Loucy (cell line): ENCODE data around the gene KIAA1328.

Source experiments
- H2AFZ ChIP-seq: fragments of 200-600 bp; sonication (generic); 2 replicates; pipeline ENCODE4 v1.6.0; 2016; ENCODE audit warnings: antibody characterized with exemption, mild to moderate bottlenecking, low read length, moderate library complexity
- H3F3A ChIP-seq: fragments of 200-600 bp; 2 replicates; pipeline ENCODE4 v1.6.0; 2016; ENCODE audit warnings: antibody characterized with exemption, low read depth, mild to moderate bottlenecking
- H3K27me3 ChIP-seq: fragments of 200-600 bp; sonication (generic); 2 replicates; pipeline ENCODE4 v1.6.1; 2014; ENCODE audit warnings: low read length, mild to moderate bottlenecking; ENCODE audit not compliant: insufficient read depth, poor library complexity, severe bottlenecking
- H3K36me3 ChIP-seq: fragments of 200-600 bp; sonication (generic); 2 replicates; pipeline ENCODE4 v1.6.1; 2016; ENCODE audit warnings: low read length; ENCODE audit not compliant: insufficient read depth
- H3K4me1 ChIP-seq: fragments of 200-600 bp; sonication (generic); 2 replicates; pipeline ENCODE4 v1.5.1; 2014; ENCODE audit warnings: low read length, mild to moderate bottlenecking; ENCODE audit not compliant: insufficient read depth, poor library complexity, severe bottlenecking
- H3K4me2 ChIP-seq: fragments of 200-600 bp; sonication (generic); 2 replicates; pipeline ENCODE4 v1.6.0; 2014; ENCODE audit warnings: antibody characterized with exemption, low read length, low read depth, mild to moderate bottlenecking; ENCODE audit not compliant: poor library complexity, severe bottlenecking
- H3K4me3 ChIP-seq: fragments of 200-600 bp; sonication (generic); 2 replicates; pipeline ENCODE4 v1.5.1; 2014; ENCODE audit warnings: low read length, mild to moderate bottlenecking, mixed read lengths; ENCODE audit not compliant: poor library complexity, severe bottlenecking
- H3K79me2 ChIP-seq: fragments of 200-600 bp; sonication (generic); 2 replicates; pipeline ENCODE4 v1.6.1; 2014; ENCODE audit warnings: low read length; ENCODE audit not compliant: insufficient read depth
- H3K9ac ChIP-seq: fragments of 200-600 bp; sonication (generic); 2 replicates; pipeline ENCODE4 v1.6.0; 2014; ENCODE audit warnings: mild to moderate bottlenecking, low read depth, low read length, moderate library complexity; ENCODE audit not compliant: poor library complexity, severe bottlenecking
- H3K9me2 ChIP-seq: fragments of 200-600 bp; sonication (generic); replicated peaks from 2 replicates; pipeline ENCODE4 v1.6.1; 2016; ENCODE audit warnings: low read depth, low read length, mixed read lengths
- H3K9me3 ChIP-seq: fragments of 200-600 bp; sonication (generic); 2 replicates; pipeline ENCODE4 v1.6.1; 2014; ENCODE audit warnings: mild to moderate bottlenecking, antibody characterized with exemption, low read length, low read depth; ENCODE audit not compliant: insufficient read depth
- H4K20me1 ChIP-seq: fragments of 200-600 bp; sonication (generic); 2 replicates; pipeline ENCODE4 v1.6.0; 2014; ENCODE audit warnings: antibody characterized with exemption, low read length, mild to moderate bottlenecking; ENCODE audit not compliant: insufficient read depth, poor library complexity, severe bottlenecking
- EZH2phosphoT487 ChIP-seq: fragments of 200-600 bp; IDR thresholded peaks from 2 replicates; pipeline ENCODE4 v1.6.1; 2018; ENCODE audit warnings: antibody characterized with exemption, mild to moderate bottlenecking, moderate library complexity, borderline replicate concordance
- TF ChIP-seq, protein P1 (sequence below): fragments of 200-600 bp; sonication (generic); conservative IDR thresholded peaks from 2 replicates; pipeline ENCODE4 v1.5.1; 2014; ENCODE audit warnings: mild to moderate bottlenecking, antibody characterized with exemption, low read length

The KIAA1328 gene

DNA sequence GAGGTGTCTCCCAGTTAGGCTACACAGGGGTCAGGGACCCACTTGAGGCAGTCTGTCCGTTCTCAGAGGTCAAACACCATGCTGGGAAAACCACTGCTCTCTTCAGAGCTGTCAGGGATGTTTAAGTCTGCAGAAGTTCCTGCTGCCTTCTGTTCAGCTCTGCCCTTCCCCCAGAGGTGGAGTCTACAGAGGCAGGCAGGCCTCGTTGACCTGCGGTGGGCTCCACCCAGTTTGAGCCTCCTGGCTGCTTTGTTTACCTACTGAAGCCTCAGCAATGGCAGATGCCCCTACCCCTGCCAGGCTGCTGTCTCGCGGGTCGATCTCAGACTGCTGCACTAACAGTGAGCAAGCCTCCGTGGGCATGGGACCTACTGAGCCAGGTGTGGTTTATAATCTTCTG, 390.3 kb downstream of the KIAA1328 start:
- H3K4me1 ChIP-seq, result no peaks in the 10 kb centered on the region
- H3K27me3 ChIP-seq, result no peaks in the 10 kb centered on the region
- no peaks in the 10 kb centered on the region for H3K36me3 ChIP-seq
- H3K9me2 ChIP-seq, result no peaks in the 10 kb centered on the region
- H2AFZ ChIP-seq, result no peak overlapping the region
- H3K4me3 ChIP-seq, result no peak overlapping the region
- no peak for TF ChIP-seq EZH2phosphoT487
- TF ChIP-seq, protein P1, sequence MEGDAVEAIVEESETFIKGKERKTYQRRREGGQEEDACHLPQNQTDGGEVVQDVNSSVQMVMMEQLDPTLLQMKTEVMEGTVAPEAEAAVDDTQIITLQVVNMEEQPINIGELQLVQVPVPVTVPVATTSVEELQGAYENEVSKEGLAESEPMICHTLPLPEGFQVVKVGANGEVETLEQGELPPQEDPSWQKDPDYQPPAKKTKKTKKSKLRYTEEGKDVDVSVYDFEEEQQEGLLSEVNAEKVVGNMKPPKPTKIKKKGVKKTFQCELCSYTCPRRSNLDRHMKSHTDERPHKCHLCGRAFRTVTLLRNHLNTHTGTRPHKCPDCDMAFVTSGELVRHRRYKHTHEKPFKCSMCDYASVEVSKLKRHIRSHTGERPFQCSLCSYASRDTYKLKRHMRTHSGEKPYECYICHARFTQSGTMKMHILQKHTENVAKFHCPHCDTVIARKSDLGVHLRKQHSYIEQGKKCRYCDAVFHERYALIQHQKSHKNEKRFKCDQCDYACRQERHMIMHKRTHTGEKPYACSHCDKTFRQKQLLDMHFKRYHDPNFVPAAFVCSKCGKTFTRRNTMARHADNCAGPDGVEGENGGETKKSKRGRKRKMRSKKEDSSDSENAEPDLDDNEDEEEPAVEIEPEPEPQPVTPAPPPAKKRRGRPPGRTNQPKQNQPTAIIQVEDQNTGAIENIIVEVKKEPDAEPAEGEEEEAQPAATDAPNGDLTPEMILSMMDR, result no peak
- no peaks in the 10 kb centered on the region for H3F3A ChIP-seq
- H3K9ac ChIP-seq, result no peak overlapping the region
- H3K9me3 ChIP-seq, result no peaks in the 10 kb centered on the region
- H4K20me1 ChIP-seq, result no peaks in the 10 kb centered on the region
- H3K4me2 ChIP-seq, result no peak overlapping the region
- H3K79me2 ChIP-seq, result no peaks in the 10 kb centered on the region

DNA sequence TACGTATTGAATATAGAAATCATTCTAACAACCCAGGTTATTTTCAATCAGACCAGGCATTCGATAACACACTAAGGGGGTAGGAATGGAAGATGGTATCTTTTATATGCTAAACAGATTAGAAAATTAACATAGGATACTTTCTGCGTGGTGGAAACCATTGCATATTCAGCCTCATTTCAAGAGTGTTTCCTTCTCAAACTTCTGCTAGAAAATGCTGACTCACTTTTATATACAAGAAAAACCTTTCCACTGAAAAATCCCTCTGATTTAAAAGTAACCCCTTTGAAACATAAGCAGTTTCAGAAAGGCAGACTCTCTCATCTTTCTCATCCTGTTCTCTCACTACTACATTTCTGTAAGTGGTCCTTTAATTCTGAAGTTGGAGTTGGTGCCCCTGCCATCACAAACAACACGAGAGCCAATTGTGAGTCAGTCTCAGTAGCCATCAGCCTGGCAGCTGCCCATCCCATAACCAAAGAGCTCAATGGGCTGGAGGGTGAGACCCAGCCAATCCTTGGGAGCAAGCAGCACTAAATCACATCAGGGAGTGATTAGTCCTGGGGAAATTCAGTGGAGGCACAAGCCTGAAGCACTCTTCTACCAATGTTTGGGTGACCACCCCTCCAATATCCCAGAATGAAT, 393.5 kb downstream of the KIAA1328 start:
- Histone ChIP-seq H3K4me3 (no peak overlapping the region), H4K20me1 (no peaks in the 10 kb centered on the region)

DNA sequence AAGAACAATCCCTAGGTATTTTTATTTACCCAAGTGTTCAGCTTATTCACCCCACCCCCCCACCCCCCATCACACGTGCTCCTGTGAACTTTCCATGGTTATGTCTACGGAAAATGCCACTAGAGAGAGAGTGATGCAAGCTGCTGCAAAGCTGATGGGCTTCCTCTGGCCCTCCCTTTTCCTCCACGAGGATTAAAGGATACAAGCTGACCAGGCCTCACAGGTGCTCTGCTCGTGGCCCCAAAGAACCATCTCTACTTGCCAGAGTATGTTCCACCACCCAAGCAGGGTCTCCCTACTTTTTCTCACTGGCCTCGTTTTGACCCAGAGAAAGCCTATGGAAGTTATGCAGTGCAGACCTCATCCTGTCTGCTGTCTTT, 394.1 kb downstream of the KIAA1328 start:
- Histone ChIP-seq H3K4me1 (no peaks in the 10 kb centered on the region), H3K9me3 (no peaks in the 10 kb centered on the region), H2AFZ (no peak overlapping the region), H3K4me2 (no peak overlapping the region), H3K27me3 (no peaks in the 10 kb centered on the region), H3K4me3 (no peak overlapping the region), H3F3A (no peaks in the 10 kb centered on the region), H3K36me3 (no peaks in the 10 kb centered on the region), H3K9me2 (no peaks in the 10 kb centered on the region), H3K9ac (no peak overlapping the region), H3K79me2 (no peaks in the 10 kb centered on the region), H4K20me1 (no peaks in the 10 kb centered on the region)
- no peak for TF ChIP-seq EZH2phosphoT487

More for the DNA sequence above, 393.5 kb downstream of the KIAA1328 start:
- Histone ChIP-seq H3K4me2 (no peak overlapping the region), H3K36me3 (no peaks in the 10 kb centered on the region), H3K27me3 (no peaks in the 10 kb centered on the region), H3K9ac (no peak overlapping the region), H3F3A (no peaks in the 10 kb centered on the region), H3K4me1 (no peaks in the 10 kb centered on the region), H2AFZ (no peak overlapping the region), H3K9me2 (no peaks in the 10 kb centered on the region), H3K9me3 (no peaks in the 10 kb centered on the region), H3K79me2 (no peaks in the 10 kb centered on the region)
- TF ChIP-seq, protein P1, result no peak
- no peak for TF ChIP-seq EZH2phosphoT487

DNA sequence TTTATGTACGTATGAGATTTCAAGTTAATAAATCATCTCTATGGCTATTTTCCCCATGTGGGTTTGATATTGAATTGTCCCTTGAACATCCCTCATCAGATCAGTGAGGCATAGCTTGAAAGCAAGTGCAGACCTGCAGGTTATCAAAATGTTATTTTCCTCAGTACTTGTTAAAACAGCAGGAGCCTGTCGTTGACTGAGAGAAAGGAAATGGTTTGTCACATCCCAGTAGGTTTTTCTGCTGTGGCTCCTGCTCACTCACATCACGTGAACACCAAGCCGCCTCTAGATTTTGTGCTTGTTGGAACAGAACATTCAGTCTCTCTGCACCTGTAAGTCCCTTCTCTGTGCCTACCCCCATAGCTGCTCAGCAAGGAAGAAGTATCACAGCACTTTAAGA, 396.4 kb downstream of the KIAA1328 start:
- H3K79me2 ChIP-seq, result no peaks in the 10 kb centered on the region
- H3K4me2 ChIP-seq, result no peak overlapping the region
- no peak overlapping the region for H3K4me3 ChIP-seq
- H2AFZ ChIP-seq, result no peak overlapping the region
- H3K9me3 ChIP-seq, result no peaks in the 10 kb centered on the region
- no peaks in the 10 kb centered on the region for H3K36me3 ChIP-seq
- no peaks in the 10 kb centered on the region for H4K20me1 ChIP-seq
- H3K27me3 ChIP-seq, result no peaks in the 10 kb centered on the region
- H3K4me1 ChIP-seq, result no peaks in the 10 kb centered on the region
- no peak overlapping the region for H3K9ac ChIP-seq
- H3K9me2 ChIP-seq, result no peaks in the 10 kb centered on the region
- TF ChIP-seq EZH2phosphoT487, result no peak
- TF ChIP-seq, protein P1, result no peak
- H3F3A ChIP-seq, result no peaks in the 10 kb centered on the region
